GM23338 (cell line): ENCODE data around the gene TPST1.

Source experiments
- CTCF ChIP-seq, 2 experiments: fragments of 200-600 bp in 1 of 2; sonication (generic) in 1 of 2; conservative IDR thresholded peaks; 2 replicates each; pipeline versions ENCODE4 v1.5.1 to v1.6.1; 2016 to 2017; ENCODE audit warnings: antibody characterized with exemption in 2 of 2, low read depth in 2 of 2, mild to moderate bottlenecking in 2 of 2, moderate library complexity in 1 of 2
- EZH2 ChIP-seq: fragments of 200-600 bp; sonication (generic); IDR thresholded peaks from one replicate; pipeline ENCODE4 v1.8.0; 2017; ENCODE audit warnings: antibody characterized with exemption, mild to moderate bottlenecking, low read depth; ENCODE audit not compliant: unreplicated experiment
- POLR2AphosphoS5 ChIP-seq: IDR thresholded peaks from 2 replicates; pipeline ENCODE4 v1.6.1; 2016; ENCODE audit warnings: antibody characterized with exemption, low read depth

- TF ChIP-seq CTCF (conservative IDR thresholded peaks at IDR 0.05; ENCODE audit: low read depth in 2 of 2) = 0 out of 4 replicates have a peak, but pooled peaks of 1 of the 2 experiments have one; percentile 4
- TF ChIP-seq POLR2AphosphoS5 = no peak
- TF ChIP-seq EZH2 = no peak
Observed at GRCh38 chr7:66377714-66378113, 172.6 kb downstream of the TPST1 start.
